ENCODE results near the gene SYNGAP1. TPM values are rescaled to one million over a fixed set of nuclear protein-coding genes. Genes with fewer than 3 reads are reported as not detected.

Gene SYNGAP1
- total and polyA plus RNA-seq, 9 of the 15 experiments (the other 6 are each of a cell fraction or from before 2014, with no cell fraction given) = 0.01 to 22.8 (median 3.2) TPM

DNA sequence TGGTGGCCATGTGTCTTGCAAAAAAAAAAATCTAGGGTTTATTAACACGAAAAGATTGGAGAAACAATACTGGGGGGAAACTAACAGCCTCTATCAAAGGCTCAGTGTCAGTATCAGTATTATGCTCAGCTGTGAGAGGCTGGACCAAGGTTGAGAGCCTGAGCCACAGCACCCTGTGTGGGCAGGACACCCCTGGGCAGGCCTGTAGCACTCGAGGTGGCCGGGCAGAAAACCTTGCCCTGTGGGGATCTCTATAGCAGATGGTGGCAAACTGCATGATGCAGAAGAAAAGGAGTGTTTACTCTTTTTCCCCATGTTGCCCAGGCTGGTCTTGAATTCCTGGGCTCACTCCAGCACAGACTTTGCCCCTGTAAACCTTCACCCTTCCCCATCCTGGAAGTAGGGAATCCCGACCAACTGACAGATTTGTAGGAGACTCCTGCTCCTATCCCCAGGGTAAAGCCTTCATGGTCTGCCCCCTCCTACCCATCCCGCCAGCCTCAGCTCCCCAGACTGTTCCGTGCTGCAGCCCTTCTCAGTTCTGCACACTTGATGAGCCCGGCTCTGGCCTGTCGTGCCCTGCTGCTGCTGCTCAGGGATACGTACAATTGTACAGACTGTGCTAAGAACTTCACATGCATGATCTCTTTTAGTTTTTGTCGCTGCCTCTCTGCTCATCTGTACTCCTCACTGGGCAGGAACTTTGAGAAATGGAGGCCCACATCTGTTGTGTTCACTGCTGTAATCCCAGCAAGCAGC is 36.3 kb upstream of the SYNGAP1 start:
- TF ChIP-seq ZNF584 (CRISPR knock-in tag; IDR thresholded peaks at IDR 0.05; ENCODE audit: low read depth) = no peak
- TF ChIP-seq STAT5A (IDR thresholded peaks at IDR 0.05; ENCODE audit: borderline replicate concordance, low read length) = no peak
- TF ChIP-seq EGR1 (conservative IDR thresholded peaks at IDR 0.05) = no peak
- no peak for TF ChIP-seq MTA2 (IDR thresholded peaks at IDR 0.05; ENCODE audit: low read depth)
- no peak for TF ChIP-seq ARID1B (IDR thresholded peaks at IDR 0.05)
- no peak for TF ChIP-seq ZBTB11 (CRISPR knock-in tag; IDR thresholded peaks at IDR 0.05)
- TF ChIP-seq FOS (IDR thresholded peaks at IDR 0.05; ENCODE audit: extremely low read depth, insufficient read length) = no peak
- no peak for TF ChIP-seq PCBP1 (IDR thresholded peaks at IDR 0.05; ENCODE audit: low read depth, low read length, poor library complexity, severe bottlenecking)
- no peak for TF ChIP-seq CHCHD3 (CRISPR knock-in tag; IDR thresholded peaks at IDR 0.05)
- no peak for TF ChIP-seq ZNF224 (CRISPR knock-in tag; IDR thresholded peaks at IDR 0.05)
- 60% methylated on average over 10 of the region's 10 CpGs for WGBS (ENCODE audit: insufficient coverage, low coverage, missing lambda C conversion rate)
- H4K20me1 ChIP-seq (replicated peaks; ENCODE audit: control insufficient read depth, insufficient read depth, low read length) = no peaks in the 10 kb centered on the region
- DNase-seq (ENCODE audit: extremely low read depth in 1 of 4, low spot score in 3 of 4) (no peak), ATAC-seq (no peak), FAIRE-seq (no peak)
- H2AFZ ChIP-seq (ENCODE audit: low read depth, low read length) = 0 out of 2 replicates have a peak overlapping the region, but pooled peaks have one; percentile 19
- no peaks in the 10 kb centered on the region for H3K9me3 ChIP-seq (replicated peaks; ENCODE audit: control insufficient read depth, insufficient read depth, low read depth, low read length)
- H3K79me2 ChIP-seq (ENCODE audit: control insufficient read depth, insufficient read depth, low read length) = no peaks in the 10 kb centered on the region
- ChIA-PET POLR2A (interaction anchor here (0.6 kb wide), 2 partner anchors 66 to 84 kb away, joined by 3 to 4 read pairs; no protein-coding TSS in a partner anchor), CTCF (ENCODE audit: low intra/inter-chr PET ratio) (interaction anchor here (0.6 kb wide), 1 partner anchor 47 kb away, joined by 3 read pairs; no protein-coding TSS in a partner anchor)
- no peaks in the 10 kb centered on the region for H3K27me3 ChIP-seq (ENCODE audit: control insufficient read depth in 2 of 2, insufficient read depth in 2 of 2, low read length in 2 of 2)
- H3K9me1 ChIP-seq (ENCODE audit: control insufficient read depth, insufficient read depth, low read length) = no peaks in the 10 kb centered on the region
- peak overlapping the region in 1 of 2 experiments; percentile 49; a peak in 1 of 4 replicates for H3K9ac ChIP-seq (ENCODE audit: insufficient read depth in 1 of 2, low read depth in 2 of 2, low read length in 2 of 2)
- BruUV-seq (replicated peaks) = no TSS peak
- intact Hi-C loops (cut with micrococcal nuclease) (no loop called here), in situ Hi-C loops (cut with MboI) (no loop called here)
- H3K27ac ChIP-seq (ENCODE audit: extremely low read depth, low read depth, low read length) = no peak overlapping the region
- H3K4me2 ChIP-seq (ENCODE audit: insufficient read depth, low read length) = no peak overlapping the region
- peaks cover 19 to 21% of the 10 kb centered on the region in 2 experiments for H3K4me1 ChIP-seq (replicated peaks in 1 of 2; ENCODE audit: control insufficient read depth in 2 of 2, insufficient read depth in 2 of 2, low read length in 2 of 2)
- no peaks in the 10 kb centered on the region for H3K36me3 ChIP-seq (ENCODE audit: control insufficient read depth, insufficient read depth, low read length)
- no peak overlapping the region for H3K4me3 ChIP-seq
